Activated CD4-positive, alpha-beta memory T cell treated with anti-CD3 and anti-CD28 coated beads for 36 hours (primary cell): ENCODE results near the gene SPPL2A. TPM values are rescaled to one million over a fixed set of nuclear protein-coding genes. Genes with fewer than 3 reads are reported as not detected.

ENCODE experiments used
- CTCF ChIA-PET: fragments of 350-600 bp; sonication (Branson Sonifier 250); formaldehyde crosslinking; loops from one replicate; lab custom pipeline; 2021; ENCODE audit warnings: antibody characterized with exemption, inconsistent platforms; lab: Charles Lee
- POLR2A ChIA-PET: fragments of 350-600 bp; sonication (Branson Sonifier 250); formaldehyde crosslinking; loops from one replicate; lab custom pipeline; 2021; ENCODE audit warnings: antibody characterized with exemption; lab: Charles Lee
- DNase-seq: peaks from one replicate; pipeline ENCODE4 v3.0.0-alpha.2; 2020
- H3K27ac Mint-ChIP-seq: one replicate; pipeline ENCODE4 v1.8.0; 2021; ENCODE audit warnings: mixed read lengths
- H3K27me3 Mint-ChIP-seq: one replicate; pipeline ENCODE4 v1.8.0; 2021; ENCODE audit warnings: mixed read lengths
- H3K36me3 Mint-ChIP-seq: one replicate; pipeline ENCODE4 v1.8.0; 2021; ENCODE audit warnings: mixed read lengths
- H3K4me1 Mint-ChIP-seq: one replicate; pipeline ENCODE4 v1.8.0; 2021; ENCODE audit warnings: low read depth, mixed read lengths
- H3K4me3 Mint-ChIP-seq: one replicate; pipeline ENCODE4 v1.8.0; 2021; ENCODE audit warnings: mild to moderate bottlenecking, mixed read lengths
- H3K9me3 Mint-ChIP-seq: one replicate; pipeline ENCODE4 v1.8.0; 2021; ENCODE audit warnings: mixed read lengths
- intact Hi-C: fragments of 100-400 bp; cut with micrococcal nuclease; formaldehyde crosslinking; loops from one replicate; pipeline ENCODE4 v1.15.1; 2023
- total RNA-seq, 2 experiments: library from RNA; stranded (reverse); gene quantifications; one replicate each; pipeline ENCODE4 v1.2.3, GENCODE V29; 2021

The SPPL2A gene
- total RNA-seq, 2 experiments from 2014 or later: 79.9 to 82.1 TPM

DNA sequence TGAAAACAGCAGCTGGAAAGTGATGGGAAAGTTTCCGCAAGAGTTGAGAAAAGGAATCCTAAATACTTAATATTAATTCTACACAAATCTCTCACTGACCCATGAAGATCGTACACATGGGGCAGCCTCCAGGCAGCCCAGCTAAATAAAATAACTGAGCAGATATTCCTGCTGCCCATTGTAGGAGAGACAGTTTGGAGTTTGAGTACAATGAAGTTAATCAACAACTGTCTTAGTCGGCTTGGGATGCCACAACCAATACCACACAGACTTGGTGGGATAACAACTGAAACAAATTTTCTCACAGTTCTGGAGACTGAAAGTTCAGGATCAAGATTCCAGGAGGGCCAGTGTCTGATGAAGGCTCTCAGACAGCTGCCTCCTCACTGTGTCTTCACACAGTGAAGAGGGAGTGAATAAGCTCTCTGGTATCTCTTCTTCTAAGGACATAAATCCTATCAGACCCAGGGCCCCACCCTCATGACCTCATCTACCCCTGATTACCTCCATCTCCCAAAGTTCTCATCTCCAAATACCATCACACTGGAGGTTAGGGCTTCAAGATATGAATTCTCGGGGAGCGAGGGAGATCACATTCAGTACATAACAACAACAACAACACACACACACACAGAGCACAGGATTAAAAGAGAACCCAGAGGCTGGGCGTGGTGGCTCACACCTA, 88.6 kb downstream of the SPPL2A start:
- Mint-ChIP-seq H3K9me3 (no peaks in the 10 kb centered on the region), H3K27ac (no peak overlapping the region), H3K27me3 (no peaks in the 10 kb centered on the region), H3K4me1 (peaks cover 45% of the 10 kb centered on the region), H3K36me3 (peaks cover 12% of the 10 kb centered on the region), H3K4me3 (no peak overlapping the region)
- intact Hi-C loops: no loop called here
- ChIA-PET POLR2A (no interaction called here), CTCF (interaction anchor here (1.0 to 3.5 kb wide), 10 partner anchors 9 to 232 kb away, joined by 3 to 15 read pairs (median 6); partner anchors contain the start of gene TRPM7)
- no peak for DNase-seq

DNA sequence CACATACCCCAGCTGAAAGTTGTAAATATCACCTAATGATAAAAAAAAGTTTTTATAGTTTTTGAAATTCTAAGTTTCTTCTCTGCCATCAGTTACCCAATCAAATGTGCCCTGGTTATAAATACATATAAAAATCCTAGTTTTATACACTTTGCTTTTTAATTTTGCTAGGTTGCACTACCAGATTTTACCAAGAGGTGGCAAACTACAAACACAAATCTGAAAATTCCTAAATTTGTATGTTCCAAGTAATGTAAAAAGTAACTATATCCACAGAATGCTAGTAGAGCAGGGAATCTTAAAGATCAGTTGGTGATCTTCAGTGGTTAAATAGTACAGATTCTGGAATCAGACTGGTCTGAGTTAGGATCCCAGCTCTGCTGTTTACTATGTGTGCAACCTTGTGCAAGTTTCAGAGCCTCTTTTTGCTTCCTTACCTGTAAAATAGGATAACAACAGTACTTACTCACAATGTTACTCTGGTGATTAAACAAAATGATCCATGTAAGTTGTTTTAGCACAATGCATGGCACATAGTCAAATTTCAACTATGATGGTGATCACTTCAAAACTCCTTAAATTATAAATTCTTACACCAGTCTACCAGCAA, 89.9 kb downstream of the SPPL2A start:
- no peak for DNase-seq
- peak overlapping the region; percentile 33 for H3K27ac Mint-ChIP-seq

DNA sequence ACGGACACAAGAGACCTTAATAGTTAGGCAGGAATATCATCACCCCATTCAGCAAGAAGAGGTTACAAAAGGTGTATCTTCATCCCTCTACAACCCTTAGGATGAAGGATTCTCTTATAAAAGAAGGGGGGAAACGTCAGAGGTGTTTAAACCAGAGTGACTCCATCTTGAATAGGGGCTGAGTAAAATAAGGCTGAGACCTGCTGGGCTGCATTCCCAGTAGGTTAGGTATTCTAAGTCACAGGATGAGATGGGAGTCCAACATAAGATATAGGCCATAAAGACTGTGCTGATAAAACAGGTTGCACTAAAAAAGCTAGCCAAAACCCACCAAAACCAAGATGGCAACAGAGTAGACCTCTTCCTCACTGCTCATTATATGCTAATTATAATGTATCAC, 95.4 kb downstream of the SPPL2A start:
- peaks cover 4% of the 10 kb centered on the region for H3K36me3 Mint-ChIP-seq
- no peak overlapping the region for H3K4me3 Mint-ChIP-seq

More for the DNA sequence above, 89.9 kb downstream of the SPPL2A start:
- Mint-ChIP-seq H3K4me3 (no peak overlapping the region), H3K27me3 (no peaks in the 10 kb centered on the region), H3K9me3 (no peaks in the 10 kb centered on the region), H3K4me1 (peaks cover 40% of the 10 kb centered on the region), H3K36me3 (peaks cover 6% of the 10 kb centered on the region)
- POLR2A ChIA-PET: interaction anchor here (1.1 kb wide), 1 partner anchor 10 kb away, joined by 3 read pairs; a partner anchor contains a TSS
- intact Hi-C loops: loop anchor here (1.0 kb wide), 2 partner anchors 202 to 232 kb away; no protein-coding TSS in a partner anchor
- CTCF ChIA-PET: interaction anchor here (0.5 to 3.5 kb wide), 23 partner anchors 10 to 233 kb away, joined by 3 to 15 read pairs (median 4); partner anchors contain the start of gene TRPM7

DNA sequence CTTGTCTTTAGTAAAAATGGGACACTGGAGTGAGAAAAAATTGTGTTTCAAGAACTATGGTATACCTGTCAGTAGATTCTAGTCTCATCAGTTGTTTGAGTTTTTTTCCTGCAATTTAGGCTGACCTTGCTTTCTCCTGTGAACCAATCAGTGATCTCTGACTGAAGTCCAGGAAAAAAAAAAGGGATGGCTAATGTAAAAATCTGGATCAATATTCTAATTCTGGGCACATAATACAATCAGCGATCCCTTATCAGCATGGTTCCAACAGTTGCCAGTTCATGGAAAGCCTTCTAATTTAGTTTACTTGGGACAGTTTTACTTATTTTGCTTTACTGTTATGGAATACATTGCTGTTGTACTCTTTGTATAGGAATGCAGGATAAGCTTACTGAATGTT, 95.9 kb downstream of the SPPL2A start:
- H3K9me3 Mint-ChIP-seq: no peaks in the 10 kb centered on the region

More for the DNA sequence above, 95.4 kb downstream of the SPPL2A start:
- Mint-ChIP-seq H3K27ac (no peak overlapping the region), H3K9me3 (no peaks in the 10 kb centered on the region), H3K4me1 (peaks cover 21% of the 10 kb centered on the region), H3K27me3 (no peaks in the 10 kb centered on the region)
- ChIA-PET POLR2A (no interaction called here), CTCF (no interaction called here)
- intact Hi-C loops: no loop called here
- no peak for DNase-seq

DNA sequence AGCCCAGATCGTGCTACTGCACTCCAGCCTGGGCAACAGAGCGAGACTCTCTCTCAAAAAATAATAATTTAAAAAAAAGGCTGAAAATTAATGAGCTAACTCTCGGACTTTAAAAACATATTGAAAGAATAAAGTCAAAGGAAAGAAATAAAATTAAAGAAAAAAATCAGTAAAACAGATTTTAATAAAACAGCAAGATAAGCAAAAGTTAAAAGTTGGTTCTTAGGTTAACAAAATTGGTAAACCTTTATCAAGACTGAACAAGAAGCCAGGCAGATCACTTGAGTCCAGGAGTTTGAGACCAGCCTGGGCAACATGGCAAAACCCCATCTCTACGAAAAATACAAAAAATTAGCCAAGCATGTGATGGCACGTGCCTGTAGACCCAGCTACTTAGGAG, 99.6 kb downstream of the SPPL2A start:
- Mint-ChIP-seq H3K9me3 (no peaks in the 10 kb centered on the region), H3K4me1 (peaks cover 12% of the 10 kb centered on the region), H3K27me3 (no peaks in the 10 kb centered on the region), H3K36me3 (peaks cover 15% of the 10 kb centered on the region), H3K27ac (no peak overlapping the region), H3K4me3 (no peak overlapping the region)
- ChIA-PET CTCF (interaction anchor here (2.0 kb wide), 1 partner anchor 10 kb away, joined by 7 read pairs; no protein-coding TSS in a partner anchor), POLR2A (no interaction called here)
- no peak for DNase-seq
- intact Hi-C loops: no loop called here

More for the DNA sequence above, 95.9 kb downstream of the SPPL2A start:
- DNase-seq: no peak
- Mint-ChIP-seq H3K27ac (no peak overlapping the region), H3K4me3 (no peak overlapping the region), H3K4me1 (peaks cover 16% of the 10 kb centered on the region), H3K36me3 (peaks cover 4% of the 10 kb centered on the region), H3K27me3 (no peaks in the 10 kb centered on the region)
- ChIA-PET POLR2A (no interaction called here), CTCF (no interaction called here)
- intact Hi-C loops: no loop called here

DNA sequence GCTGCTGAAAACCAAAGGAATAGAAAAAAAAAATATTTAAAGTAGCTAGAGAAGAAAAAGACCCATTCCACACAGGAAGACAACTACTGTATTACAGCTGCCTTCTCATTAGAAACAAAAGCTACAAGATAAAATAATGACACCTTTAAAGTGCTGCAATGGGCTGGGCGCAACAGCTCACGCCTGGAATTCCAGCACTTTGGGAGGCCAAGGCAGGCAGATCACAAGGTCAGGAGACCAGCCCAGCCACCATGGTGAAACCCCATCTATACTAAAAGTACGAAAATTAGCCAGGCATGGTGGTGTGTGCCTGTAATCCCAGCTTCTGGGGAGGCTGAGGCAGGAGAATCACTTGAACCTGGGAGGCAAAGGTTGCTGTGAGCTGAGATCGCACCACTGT, 110.0 kb downstream of the SPPL2A start:
- H3K9me3 Mint-ChIP-seq: no peaks in the 10 kb centered on the region
- peaks cover 22% of the 10 kb centered on the region for H3K4me1 Mint-ChIP-seq
- no peak overlapping the region for H3K4me3 Mint-ChIP-seq
- intact Hi-C loops: loop anchor here (2.0 kb wide), 1 partner anchor 31 kb away; the partner anchor contains the start of gene TRPM7
- ChIA-PET CTCF (interaction anchor here (1.1 kb wide), 1 partner anchor 221 kb away, joined by 3 read pairs; no protein-coding TSS in a partner anchor), POLR2A (no interaction called here)
- H3K27ac Mint-ChIP-seq: no peak overlapping the region
- DNase-seq: no peak
- H3K27me3 Mint-ChIP-seq: no peaks in the 10 kb centered on the region
- peaks cover 42% of the 10 kb centered on the region for H3K36me3 Mint-ChIP-seq

DNA sequence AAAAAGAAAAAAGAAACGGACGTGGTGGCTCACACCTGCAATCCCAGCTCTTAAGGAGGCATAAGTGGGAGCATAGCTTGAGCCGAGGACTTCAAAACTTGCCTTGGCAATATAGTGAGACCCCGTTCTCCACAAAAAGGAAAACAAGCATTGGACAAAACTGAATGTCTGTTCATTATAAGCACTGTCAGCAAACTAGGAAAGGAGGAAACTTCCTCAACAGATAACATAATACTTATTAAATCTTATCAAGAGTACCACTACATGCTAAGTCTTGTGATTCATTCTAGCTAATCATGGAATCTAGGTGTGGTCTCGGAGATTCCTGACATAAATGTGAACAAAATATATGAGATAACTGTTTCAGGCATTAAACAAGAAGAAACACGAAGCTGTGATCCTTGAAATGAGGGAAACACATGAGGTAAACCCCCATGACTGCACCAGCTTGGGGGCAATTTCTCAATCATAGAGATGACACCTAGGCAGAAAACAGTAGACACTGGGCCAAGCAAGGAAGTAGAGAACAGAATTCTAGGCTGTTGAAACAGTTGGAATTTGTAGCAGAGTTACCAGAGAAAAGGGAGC, 112.3 kb downstream of the SPPL2A start:
- POLR2A ChIA-PET: no interaction called here
- H3K4me3 Mint-ChIP-seq: no peak overlapping the region
- H3K27ac Mint-ChIP-seq: peak overlapping the region; percentile 19
- intact Hi-C loops: no loop called here
- peaks cover 43% of the 10 kb centered on the region for H3K36me3 Mint-ChIP-seq
- peaks cover 22% of the 10 kb centered on the region for H3K4me1 Mint-ChIP-seq
- DNase-seq: no peak
- no peaks in the 10 kb centered on the region for H3K9me3 Mint-ChIP-seq
- H3K27me3 Mint-ChIP-seq: no peaks in the 10 kb centered on the region
- CTCF ChIA-PET: interaction anchor here (1.1 to 1.4 kb wide), 3 partner anchors 9 to 223 kb away, joined by 3 to 6 read pairs (median 3); no protein-coding TSS in a partner anchor

DNA sequence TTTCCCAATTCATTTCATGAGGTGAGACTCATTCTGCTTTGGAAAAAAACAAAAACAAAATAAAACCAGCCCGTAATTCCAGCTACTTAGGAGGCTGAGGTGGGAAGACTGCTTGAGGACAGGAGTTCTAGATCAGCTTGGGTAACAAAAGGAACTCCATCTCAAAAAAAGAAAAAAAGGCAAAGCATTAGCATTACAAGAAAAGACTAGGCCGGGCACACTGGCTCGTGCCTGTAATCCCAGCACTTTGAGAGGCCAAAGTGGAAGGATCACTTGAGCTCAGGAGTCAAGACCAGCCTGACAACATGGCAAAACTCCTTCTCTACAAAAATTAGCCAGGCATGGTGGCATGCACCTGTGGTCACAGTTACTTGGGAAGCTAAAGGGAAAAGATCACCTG, 112.8 kb downstream of the SPPL2A start:
- ChIA-PET CTCF (interaction anchor here (0.9 to 1.4 kb wide), 4 partner anchors 8 to 224 kb away, joined by 3 to 6 read pairs (median 3); no protein-coding TSS in a partner anchor), POLR2A (no interaction called here)

More for the DNA sequence above, 112.8 kb downstream of the SPPL2A start:
- intact Hi-C loops: no loop called here
- Mint-ChIP-seq H3K36me3 (peaks cover 43% of the 10 kb centered on the region), H3K27me3 (no peaks in the 10 kb centered on the region), H3K9me3 (no peaks in the 10 kb centered on the region), H3K4me1 (peaks cover 22% of the 10 kb centered on the region), H3K4me3 (no peak overlapping the region), H3K27ac (no peak overlapping the region)
- DNase-seq: no peak

Other genes with a start within 250 kb of the SPPL2A start
- not detected for gene USP50, start 219.0 kb downstream of the SPPL2A start, total RNA-seq
- 10 to 100 TPM; 37.4 to 44.8 TPM for gene TRPM7, start 78.9 kb downstream of the SPPL2A start, total RNA-seq
- gene AP4E1, start 143.0 kb upstream of the SPPL2A start, total RNA-seq: 10 to 100 TPM; 12.0 to 12.7 TPM